Mucosa of gallbladder (tissue), 1 donor: ENCODE data around the gene CCZ1. TPM values are rescaled to one million over a fixed set of nuclear protein-coding genes. Genes with fewer than 3 reads are reported as not detected.
"Not testable (repeated sequence)": the region's sequence is repeated elsewhere in the genome, so short reads cannot be mapped to it uniquely, and the experiment has no call there.

Source experiments
- DNase-seq: peaks from one replicate; pipeline ENCODE4 v3.0.0-alpha.2; 2020; ENCODE audit warnings: low spot score
- total RNA-seq: library from RNA; stranded (reverse); gene quantifications from one replicate; pipeline ENCODE4 v1.2.1, GENCODE V29; 2021
- donor health status: DM: no; HTN: no; CAD: no.

CCZ1 gene
- total RNA-seq, 1 donor from 2014 or later: 48.6 TPM

DNA sequence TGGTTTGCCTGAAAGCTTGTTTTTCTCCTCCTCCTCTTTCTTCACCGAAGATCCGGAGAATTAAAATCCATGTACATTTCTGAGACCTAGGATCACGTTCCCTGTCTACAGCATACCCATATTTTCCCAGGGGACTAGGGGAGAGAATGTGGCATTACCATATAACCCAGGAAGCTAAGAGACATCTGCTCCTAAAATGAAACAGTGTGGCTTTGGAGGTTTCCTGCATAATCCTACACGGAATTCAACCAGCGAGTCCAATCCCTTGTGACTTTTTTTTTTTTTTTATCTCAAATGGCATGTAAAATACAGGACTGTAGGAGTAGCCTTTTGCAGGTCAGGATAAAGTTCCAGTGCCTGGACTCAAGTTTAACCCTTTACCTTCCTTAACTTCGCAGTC is 10.3 kb downstream of the CCZ1 start:
- DNase-seq: not testable (repeated sequence)

DNA sequence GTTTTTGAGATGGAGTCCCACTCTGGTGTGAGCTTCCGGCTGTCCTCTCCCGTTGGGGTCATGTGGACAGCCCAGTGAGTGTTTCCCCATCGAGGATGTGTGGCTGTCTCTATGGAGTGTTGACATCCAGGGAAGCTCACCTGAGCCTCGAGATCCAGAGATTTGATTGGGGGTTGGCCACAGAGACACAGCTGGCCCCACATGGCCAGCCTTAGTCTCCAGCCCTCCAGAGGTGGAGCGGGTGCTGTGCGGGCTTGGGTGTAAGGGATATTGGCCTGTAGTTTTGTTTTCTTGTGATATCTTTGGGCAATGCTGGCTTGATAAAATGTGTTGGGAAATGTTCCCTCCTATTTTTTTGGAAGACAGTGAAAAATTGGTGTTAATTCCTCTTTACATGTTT is 18.0 kb downstream of the CCZ1 start:
- DNase-seq: not testable (repeated sequence)

DNA sequence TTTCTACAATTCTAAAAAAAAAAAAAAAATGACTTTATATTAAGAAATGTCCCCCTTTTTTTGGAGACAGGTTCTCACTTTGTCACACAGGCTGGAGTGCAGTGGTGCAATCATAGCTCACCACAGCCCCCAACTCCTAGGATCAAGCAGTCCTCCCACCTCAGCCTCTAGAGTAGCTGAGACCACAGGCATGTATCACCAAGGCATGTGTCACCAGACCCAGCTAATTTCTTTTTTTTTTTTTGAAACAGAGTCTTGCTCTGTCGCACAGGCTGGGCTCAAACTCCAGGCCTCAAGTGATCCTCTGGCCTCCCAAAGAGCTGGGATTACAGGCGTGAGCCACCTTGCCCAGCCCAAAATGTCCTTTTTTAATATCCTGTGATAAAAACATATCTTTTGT is 25.6 kb downstream of the CCZ1 start:
- DNase-seq: not testable (repeated sequence)

DNA sequence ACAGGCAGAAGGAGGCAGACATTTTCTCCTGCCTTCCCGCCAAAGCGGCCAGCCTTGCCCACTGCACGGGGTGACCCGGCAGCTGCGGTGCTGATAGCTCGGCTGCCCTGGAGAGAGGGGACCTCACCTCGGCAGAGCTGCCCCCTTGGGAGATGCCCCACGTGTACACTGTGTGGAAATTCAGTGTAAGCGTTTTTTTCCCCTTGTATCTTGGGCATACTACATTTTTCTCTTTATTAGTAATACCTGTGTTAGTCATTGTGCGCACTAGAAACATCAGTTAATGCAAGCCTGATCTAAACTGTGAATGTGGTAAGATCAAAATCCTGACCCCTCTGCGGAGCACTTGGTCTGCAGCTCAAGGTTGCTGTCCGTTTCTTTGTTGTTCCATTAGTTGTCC is 26.1 kb downstream of the CCZ1 start:
- DNase-seq: not testable (repeated sequence)

DNA sequence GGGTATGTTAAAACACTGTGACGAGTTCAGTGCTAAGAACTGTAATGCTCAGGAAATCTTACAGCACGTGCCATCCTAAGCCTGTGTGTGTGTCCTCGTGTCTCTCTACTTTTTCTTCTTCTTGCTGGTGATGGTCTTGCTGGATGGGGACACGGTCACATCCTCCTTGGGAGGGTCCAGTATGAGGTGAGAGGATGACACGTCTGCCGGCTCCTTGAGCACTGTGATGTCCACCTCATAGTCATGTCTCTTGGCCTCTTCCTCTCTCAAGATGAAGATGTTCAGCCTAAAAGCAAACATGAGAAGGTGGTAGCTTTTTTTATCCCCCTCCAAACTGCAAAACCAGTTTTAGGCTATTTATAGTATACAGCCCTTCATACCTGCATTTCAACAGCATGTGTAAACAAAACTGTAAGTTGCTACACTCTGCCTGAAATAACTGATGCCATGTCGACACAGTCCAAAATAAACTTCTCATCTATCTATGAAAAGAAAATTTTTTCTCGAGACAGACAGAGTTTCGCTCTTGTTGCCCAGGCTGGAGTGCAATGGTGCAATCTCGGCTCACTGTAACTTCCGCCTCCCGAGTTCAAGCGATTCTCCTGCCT is 27.8 kb downstream of the CCZ1 start:
- DNase-seq: not testable (repeated sequence)

DNA sequence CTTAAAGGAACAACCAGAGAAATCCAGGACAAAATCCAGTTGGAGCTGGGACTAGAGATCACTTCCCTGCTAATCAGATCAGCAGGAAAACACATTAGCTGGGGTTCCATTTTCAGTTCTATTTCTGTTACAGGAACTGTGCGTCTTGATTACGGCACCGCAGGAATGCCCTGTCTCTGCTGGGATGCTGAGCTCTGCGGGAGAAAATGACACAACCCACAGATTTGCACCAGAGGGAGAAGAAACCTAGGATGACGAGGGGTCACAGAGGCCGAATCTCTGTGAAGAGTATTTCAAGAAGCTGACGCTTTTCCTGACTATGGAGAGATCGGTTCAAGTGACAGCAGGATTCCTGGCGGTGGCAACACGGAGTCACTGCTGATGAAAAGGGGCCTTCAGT is 31.8 kb downstream of the CCZ1 start:
- DNase-seq: not testable (repeated sequence)

DNA sequence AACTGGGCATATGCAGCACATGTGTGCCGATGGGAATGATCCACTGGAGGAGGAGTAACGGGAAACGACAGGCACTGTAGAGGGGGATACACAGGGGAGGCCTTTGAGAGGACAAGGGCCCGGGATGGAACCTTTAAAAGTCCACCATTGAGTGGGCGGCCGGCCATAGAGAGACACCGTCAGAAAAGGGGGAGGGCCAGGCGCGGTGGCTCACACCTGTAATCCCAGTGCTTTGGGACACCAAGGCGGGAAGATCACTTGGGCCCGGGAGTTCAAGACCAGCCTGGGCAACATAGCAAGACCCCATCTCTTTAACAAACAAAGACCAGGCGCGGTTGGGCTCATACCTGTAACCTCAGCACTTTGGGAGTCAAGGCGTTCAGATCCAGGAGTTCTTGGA is 32.7 kb downstream of the CCZ1 start:
- not testable (repeated sequence) for DNase-seq

DNA sequence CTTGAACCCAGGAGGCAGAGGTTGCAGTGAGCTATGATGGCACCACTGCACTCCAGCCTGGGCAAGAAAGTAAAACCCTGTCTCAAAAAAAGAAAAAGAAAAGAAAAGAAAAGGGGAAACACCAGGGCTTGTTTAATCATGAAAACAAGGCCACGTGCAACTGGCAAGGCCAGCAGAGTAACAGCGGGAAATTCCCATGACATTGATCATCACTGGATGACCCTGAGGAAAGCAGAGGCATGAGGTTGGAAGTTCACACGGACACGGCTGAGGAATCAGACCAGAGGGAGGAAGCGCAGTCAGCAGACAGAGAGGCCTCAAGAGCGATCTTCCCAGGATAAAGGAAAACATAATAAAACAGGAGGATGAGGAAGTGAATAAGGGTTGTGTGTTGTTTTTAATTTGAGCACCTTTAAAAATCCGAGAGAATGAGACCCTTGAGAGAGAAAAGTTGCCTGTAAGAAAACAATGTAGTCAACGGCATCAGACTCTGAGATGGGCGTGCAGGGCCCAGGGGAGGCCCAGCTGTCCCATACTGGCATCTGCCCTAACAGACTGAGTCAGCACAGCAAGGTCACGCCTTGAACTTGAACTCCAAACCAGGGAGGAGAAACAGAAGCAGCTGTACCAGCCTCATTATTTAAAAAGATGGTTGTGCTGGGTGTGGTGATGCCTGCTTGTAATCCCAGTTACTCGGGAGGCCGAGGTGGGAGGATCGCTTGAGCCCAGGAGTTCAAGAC is 33.5 kb downstream of the CCZ1 start:
- not testable (repeated sequence) for DNase-seq

DNA sequence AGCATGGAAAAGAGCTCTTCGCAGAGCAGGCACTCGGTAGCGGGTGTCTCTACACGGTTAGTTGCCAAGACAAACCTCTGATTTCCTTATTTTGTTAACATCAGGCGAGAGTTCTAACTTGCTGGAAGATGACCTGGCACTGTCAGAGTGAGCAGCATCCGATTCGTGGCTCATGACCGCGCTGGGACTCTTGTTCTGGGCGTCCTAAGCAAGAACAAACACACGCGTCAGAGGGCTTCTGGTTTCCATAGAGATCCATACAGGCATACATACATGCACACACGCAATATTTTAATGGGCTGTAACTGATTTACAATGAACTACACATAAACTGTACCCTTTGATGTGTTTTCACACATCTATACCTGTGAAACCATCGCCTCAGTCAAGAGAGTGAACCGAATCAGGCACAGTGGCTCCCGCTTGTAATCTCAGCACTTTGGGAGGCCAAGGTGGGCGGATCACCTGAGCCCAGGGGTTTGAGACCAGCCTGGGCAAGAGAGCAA is 36.5 kb downstream of the CCZ1 start:
- DNase-seq: not testable (repeated sequence)

DNA sequence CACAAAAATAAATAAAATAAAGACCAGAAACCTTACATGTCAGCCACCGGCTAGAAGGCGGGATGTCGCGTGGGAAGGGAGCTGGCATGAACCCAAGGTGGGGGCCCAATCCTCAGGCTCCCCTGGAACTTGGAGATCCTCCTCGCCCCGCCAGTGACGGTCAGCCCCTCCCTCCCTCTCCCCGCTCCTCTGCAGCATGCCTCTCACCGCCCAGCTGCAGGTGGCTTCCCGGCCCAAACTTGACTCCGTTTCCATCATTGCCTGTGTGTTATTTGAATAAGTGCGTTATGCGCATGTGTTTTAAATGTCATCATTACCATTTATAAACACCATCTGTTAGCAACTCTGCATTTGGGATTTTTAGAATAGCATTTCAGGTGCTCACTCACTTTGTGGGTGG is 64.7 kb downstream of the CCZ1 start:
- not testable (repeated sequence) for DNase-seq

DNA sequence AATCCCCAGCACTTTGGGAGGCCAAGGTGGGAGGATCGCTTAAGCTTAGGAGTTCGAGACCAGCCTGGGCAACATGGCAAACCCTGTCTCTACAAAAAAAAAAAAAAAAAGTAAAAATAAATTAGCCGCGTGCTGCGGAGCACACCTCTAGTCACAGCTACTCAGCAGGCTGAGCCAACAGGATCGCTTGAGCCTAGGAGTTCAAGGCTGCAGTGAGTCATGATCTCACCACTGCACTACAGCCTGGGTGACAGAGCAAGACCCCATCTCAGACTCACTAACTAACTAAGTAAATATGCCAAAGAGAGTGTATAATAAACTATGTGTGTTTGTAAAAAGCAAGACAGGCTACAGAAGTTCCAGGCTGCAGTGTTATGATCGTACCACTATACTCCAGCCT is 65.3 kb downstream of the CCZ1 start:
- not testable (repeated sequence) for DNase-seq

DNA sequence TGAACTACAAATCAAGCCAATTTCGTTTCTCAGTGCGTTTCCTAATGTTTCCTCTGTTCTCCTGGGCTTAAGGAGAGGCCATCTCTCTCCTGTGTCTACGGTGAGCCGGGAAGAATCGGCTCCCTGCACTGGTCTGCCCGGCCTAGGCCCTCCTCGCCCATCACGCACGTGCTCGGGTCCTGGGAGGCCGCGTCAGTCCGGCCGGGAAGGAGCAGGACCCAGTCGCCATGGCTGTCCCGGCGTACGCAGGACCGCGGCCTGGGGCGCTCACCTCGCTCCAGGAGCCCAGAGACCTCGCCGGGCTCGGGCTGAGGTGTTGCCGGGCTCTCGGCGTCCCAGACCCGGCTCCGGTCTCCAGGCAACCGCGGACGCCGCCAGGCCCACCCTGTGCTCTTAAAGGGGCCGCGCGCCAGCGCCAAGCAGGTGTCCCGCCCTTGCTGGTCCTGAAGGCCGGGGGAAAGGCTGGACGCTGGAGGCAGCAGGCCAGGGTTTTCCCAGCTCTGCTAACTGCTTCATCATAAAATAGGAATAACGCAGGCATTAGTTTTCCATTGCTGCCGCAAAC is 71.9 kb downstream of the CCZ1 start, which contains the start of gene RSPH10B:
RSPH10B (minus strand) TSS at position 343 of the 565 bp plus-strand sequence. CDS start 3,573 bp downstream, outside the sequence.
- not testable (repeated sequence) for DNase-seq

DNA sequence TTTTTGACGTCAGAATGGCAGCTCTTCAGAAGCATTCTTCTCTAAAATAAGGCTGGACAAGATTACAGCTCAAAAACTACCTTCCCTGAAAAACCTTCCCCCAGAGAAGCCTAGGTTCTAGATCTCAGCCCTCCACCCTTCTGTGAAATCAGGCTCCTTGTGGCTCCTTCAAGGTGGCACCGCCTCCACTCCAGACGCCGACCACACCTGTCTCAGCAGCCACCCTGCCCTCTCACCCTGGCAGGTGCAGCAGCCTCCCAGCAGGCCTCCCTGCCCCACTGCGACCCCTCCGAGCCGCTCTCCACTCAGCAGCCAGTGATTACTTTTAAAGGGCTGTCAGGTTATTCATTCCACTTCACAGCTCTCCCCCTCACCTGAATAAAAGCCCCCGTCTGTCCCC is 75.0 kb downstream of the CCZ1 start:
- not testable (repeated sequence) for DNase-seq

Other genes starting within 250 kb of the CCZ1 start
- 31.8 TPM for gene RNF216, start 117.1 kb upstream of the CCZ1 start, total RNA-seq
- gene OCM, start 17.9 kb upstream of the CCZ1 start, total RNA-seq: not detected
- gene RSPH10B, start 72.0 kb downstream of the CCZ1 start, total RNA-seq: 0.92 TPM
- gene PMS2, start 110.3 kb downstream of the CCZ1 start, total RNA-seq: 10.5 TPM
- gene AIMP2, start 110.5 kb downstream of the CCZ1 start, total RNA-seq: 20.0 TPM
- not detected for gene ANKRD61, start 132.6 kb downstream of the CCZ1 start, total RNA-seq
- 86.3 TPM for gene EIF2AK1, start 160.4 kb downstream of the CCZ1 start, total RNA-seq
- gene USP42, start 206.2 kb downstream of the CCZ1 start, total RNA-seq: 10.0 TPM